ENCODE results near the gene PITPNC1.
"Not testable (repeated sequence)": the region's sequence is repeated elsewhere in the genome, so short reads cannot be mapped to it uniquely, and the experiment has no call there.

PITPNC1 gene

DNA sequence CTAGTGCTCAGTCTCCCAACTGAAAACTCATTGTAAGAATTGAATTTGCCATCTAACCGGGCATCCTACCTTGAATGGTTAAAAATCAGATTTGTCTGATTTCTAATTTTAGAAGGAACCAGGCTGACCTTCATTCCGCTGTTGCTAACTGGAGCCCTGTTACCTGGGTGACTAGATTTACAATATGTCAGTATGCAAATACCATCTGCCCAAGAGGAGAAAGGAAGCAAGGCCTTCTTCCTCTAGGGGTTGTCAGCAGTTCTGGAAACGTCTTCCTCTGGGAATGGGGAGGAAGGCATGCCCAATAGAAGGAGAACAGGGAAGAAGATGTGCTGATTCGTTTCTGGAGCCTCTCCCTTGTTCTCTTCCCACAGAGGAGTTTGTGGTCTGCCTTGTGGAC lies 137.9 kb downstream of the PITPNC1 start:
- no peak for DNase-seq (ENCODE audit: low read depth in 2 of 2)

DNA sequence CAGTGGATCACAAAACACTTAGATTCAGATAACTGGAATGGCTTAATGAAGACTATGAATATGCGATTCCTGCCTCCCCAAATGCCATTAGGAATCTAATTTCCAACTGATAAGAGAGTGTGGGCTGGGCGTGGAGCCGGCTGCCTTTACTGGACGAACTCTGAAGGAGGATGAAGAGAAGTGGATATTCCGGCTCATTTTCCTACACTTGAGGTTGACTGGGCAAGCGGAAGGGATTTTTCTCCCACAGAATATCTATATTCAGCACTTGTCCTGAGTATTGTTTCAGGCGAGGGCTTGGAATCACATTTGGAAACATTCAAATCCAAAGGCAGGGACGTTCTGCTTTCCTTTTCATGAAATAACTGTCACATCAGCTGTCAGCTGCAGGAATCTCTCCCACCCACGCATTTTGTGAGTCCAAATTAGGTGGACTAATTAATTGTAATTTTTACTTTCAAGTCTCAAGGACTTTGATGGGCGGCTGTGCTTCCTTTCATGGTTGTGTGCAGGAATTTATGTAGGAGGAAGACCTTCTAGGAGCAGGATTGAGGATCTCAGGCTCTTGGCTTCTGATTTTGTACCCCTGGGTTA lies 138.5 kb downstream of the PITPNC1 start:
- DNase-seq (ENCODE audit: low read depth in 2 of 2) = no peak

DNA sequence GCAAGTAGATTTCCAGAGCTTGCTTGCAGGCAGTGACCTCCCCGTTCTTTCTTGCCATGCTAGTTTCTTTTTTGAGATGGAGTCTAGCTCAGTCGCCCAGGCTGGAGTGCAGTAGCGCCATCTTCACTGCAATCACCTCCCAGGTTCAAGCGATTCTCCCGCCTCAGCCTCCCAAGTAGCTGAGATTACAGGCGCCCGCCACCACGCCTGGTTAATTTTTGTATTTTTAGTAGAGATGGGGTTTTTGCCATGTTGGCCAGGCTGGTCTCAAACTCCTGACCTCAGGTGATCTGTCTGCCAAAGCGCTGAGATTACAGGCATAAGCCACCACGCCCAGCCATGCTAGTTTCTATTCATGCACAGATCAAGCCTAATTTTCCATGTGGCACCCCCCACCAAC lies 139.5 kb downstream of the PITPNC1 start:
- not testable (repeated sequence) for DNase-seq (ENCODE audit: low read depth in 2 of 2)

GRCh38 chr17:67517325-67517724 lies 140.2 kb downstream of the PITPNC1 start:
- no peak for DNase-seq (ENCODE audit: low read depth in 2 of 2)

GRCh38 chr17:67518876-67519275 lies 141.8 kb downstream of the PITPNC1 start:
- no peak for DNase-seq (ENCODE audit: low read depth in 2 of 2)

GRCh38 chr17:67519801-67520251 lies 142.7 kb downstream of the PITPNC1 start:
- DNase-seq (ENCODE audit: low read depth in 2 of 2) = no peak

- DNase-seq (ENCODE audit: low read depth in 2 of 2) = no peak
These were observed 143.3 kb downstream of the PITPNC1 start for GRCh38 chr17:67520252-67520906.

- no peak for DNase-seq (ENCODE audit: low read depth in 2 of 2)
These were observed 144.1 kb downstream of the PITPNC1 start for GRCh38 chr17:67520916-67521774.

GRCh38 chr17:67521775-67522069 lies 144.6 kb downstream of the PITPNC1 start:
- no peak for DNase-seq (ENCODE audit: low read depth in 2 of 2)

GRCh38 chr17:67523101-67523500 lies 146.0 kb downstream of the PITPNC1 start:
- no peak for DNase-seq (ENCODE audit: low read depth in 2 of 2)

GRCh38 chr17:67525239-67526135 lies 148.4 kb downstream of the PITPNC1 start:
- no peak for DNase-seq (ENCODE audit: low read depth in 2 of 2)

DNA sequence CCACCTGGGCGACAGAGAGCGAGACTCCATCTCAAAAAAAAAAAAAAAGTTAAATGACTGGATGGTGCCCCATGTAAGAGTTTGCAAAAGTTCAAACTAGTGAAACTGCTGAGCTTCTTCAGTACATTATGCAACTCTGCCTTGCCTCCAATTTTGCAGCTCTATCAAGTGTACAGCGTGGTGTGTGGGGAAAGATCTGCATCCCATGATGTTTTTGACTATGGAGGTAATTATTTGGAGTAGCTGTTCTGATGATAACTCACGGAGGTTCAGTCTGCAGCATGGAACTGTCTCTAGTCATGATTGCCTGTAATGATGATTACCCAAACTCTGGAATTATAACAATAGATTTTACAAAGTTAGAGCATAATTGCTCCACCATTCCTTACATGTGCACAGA lies 149.6 kb downstream of the PITPNC1 start:
- DNase-seq (ENCODE audit: low read depth in 2 of 2) = no peak

- no peak for DNase-seq (ENCODE audit: low read depth in 2 of 2)
These were observed 151.8 kb downstream of the PITPNC1 start for GRCh38 chr17:67528751-67529436.

- no peak for DNase-seq (ENCODE audit: low read depth in 2 of 2)
These were observed 154.2 kb downstream of the PITPNC1 start for GRCh38 chr17:67531291-67531690.

DNA sequence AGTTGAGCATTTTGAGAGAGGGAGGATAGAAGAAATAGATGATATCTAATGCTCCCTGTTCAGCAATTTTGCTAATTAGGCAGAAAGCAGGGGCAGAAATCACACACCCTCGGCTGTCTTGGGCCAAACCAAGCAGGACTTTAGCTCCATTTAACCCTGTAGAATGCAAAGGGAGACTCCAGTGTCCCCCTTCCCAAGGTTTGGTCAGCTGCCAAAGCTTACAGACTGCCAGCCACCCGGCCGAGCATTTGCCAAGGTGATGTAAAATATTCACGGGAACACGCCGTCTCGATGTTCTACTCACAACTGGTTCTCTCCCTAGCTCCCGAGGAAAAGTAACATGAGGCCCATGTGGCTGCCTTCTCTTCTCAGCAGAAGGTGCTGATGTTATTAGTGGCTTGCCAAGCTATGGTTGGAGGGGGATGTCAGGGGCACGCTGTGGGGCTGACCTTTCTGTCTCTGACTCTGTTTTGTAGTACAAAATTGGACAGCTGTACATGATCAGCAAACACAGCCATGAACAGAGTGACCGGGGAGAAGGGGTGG lies 155.3 kb downstream of the PITPNC1 start:
- DNase-seq (ENCODE audit: low read depth in 2 of 2) = no peak

DNA sequence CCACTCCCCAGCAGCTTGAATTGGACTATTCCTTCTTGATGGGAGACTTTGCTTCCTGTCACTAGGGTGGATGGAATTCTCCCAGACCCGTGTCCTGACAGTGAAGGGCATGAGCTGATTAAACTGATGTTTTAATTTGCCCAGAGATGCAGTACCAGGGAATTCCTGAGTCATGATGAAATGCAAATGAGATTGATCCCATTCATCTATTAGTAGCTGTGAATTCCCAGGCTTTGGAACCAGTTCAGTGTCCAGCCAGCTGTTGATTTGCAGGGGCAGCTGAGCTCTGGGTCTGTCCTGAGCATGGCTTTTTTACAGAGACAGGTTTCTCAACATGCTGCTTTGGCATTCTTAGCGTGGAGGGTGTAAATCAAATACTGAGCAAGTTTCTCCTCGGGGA lies 157.9 kb downstream of the PITPNC1 start:
- no peak for DNase-seq (ENCODE audit: low read depth in 2 of 2)

DNA sequence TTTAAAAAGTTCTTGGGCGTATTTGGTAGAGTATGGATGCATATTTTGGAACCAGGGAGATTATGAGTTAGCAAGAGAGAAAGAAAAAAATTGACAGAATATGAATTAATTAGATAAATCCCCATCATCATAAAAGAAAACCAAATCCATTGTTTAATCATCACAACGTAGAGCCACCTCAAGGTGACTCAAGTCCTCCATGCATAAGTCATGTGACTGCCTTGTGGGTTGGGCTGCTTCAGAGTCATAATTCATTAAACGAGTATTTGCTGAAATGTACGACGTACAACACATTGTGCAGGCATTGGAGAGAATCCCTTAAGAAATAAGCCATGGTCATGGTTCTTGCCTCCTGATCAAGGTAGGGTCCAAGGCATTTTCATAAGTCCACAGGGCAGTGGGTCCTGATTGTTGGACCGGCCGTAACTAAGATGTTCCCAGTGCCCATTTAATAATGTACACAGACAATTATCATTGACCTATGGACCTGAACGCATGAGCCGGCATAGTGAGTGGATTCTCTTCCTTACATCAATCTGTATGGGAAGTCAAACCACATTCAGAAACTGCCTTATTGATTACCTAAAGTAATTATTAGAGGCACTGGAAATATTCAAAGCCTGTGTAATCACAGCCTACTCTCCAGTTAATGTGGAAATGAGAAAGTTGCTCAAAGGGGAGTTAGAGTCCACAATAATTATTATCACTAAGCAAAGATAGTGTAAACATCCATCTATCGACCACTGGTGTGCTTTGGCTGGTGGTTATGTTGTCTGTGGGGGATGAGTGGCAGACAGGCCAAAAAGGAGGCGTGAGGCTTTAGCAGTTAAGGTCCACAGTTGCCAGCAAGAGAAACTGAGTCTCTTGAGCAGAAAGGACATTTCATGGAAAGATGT lies 165.4 kb downstream of the PITPNC1 start:
- no peak for DNase-seq (ENCODE audit: low read depth in 2 of 2)

DNA sequence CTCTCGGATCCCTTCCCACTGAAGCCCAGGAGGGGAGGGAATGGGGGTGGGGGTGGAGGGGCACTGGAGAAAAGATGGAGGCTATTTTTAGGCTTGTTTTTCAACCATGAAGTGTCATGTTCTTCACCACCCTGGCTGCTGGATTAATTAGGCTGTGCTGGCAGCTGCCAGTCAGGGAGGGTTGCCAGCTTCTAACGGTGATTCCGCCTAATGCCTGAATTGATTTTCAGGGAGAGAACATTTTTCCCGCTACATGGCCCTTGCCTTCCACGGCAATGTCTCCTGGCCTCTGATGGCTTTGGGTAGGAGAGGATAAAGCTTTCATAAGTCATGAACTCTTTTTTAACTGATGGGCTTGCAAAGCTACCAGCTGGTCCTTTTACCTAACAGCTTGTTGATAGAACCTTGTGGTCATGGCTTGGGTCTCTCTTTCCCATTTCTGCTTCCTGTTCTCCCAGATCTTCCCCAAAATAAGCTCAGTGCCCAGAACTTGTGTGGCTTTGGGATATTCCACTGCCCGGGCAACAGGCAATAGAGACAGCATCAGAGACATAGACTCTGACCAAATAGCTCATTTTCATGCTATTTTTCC lies 167.4 kb downstream of the PITPNC1 start:
- no peak for DNase-seq (ENCODE audit: low read depth in 2 of 2)
